ENCODE results near the gene CATSPER3. TPM values are rescaled to one million over a fixed set of nuclear protein-coding genes. Genes with fewer than 3 reads are reported as not detected.
"Not testable (repeated sequence)": the region's sequence is repeated elsewhere in the genome, so short reads cannot be mapped to it uniquely, and the experiment has no call there.

Gene CATSPER3
- total RNA-seq, 1 donor from 2014 or later, result 0.22 TPM

DNA sequence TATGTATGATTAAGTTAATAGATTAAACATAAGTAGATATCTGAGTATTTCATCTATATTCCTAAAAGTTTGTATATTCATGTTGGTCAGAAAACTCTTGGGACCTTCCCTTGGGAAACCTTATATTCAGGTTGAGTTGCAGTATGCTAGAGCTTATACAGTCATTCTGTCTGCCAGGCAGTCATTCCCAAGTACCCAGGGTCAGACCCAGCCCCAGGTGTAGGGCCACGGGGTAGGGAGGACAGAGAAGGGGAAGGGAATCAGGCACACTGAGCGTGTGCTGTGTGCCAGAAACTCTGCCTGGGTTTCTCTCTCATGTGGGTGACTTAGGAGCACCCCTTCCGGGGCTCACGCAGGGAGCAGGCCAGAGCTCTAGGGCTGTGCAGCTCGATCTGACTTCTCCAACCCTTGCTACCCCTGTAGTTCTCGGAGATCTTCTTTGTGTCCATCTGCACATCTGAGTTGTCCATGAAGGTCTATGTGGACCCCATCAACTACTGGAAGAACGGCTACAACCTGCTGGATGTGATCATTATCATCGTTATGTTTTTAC is 28.2 kb downstream of the CATSPER3 start:
- no peaks in the 10 kb centered on the region for H3K36me3 Mint-ChIP-seq
- H3K4me1 Mint-ChIP-seq (ENCODE audit: unreplicated experiment), result no peaks in the 10 kb centered on the region
- TF ChIP-seq, protein P1, sequence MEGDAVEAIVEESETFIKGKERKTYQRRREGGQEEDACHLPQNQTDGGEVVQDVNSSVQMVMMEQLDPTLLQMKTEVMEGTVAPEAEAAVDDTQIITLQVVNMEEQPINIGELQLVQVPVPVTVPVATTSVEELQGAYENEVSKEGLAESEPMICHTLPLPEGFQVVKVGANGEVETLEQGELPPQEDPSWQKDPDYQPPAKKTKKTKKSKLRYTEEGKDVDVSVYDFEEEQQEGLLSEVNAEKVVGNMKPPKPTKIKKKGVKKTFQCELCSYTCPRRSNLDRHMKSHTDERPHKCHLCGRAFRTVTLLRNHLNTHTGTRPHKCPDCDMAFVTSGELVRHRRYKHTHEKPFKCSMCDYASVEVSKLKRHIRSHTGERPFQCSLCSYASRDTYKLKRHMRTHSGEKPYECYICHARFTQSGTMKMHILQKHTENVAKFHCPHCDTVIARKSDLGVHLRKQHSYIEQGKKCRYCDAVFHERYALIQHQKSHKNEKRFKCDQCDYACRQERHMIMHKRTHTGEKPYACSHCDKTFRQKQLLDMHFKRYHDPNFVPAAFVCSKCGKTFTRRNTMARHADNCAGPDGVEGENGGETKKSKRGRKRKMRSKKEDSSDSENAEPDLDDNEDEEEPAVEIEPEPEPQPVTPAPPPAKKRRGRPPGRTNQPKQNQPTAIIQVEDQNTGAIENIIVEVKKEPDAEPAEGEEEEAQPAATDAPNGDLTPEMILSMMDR (conservative IDR thresholded peaks at IDR 0.05), result no peak
- peaks cover 25% of the 10 kb centered on the region for H3K27me3 Mint-ChIP-seq
- no peak overlapping the region for H3K27ac Mint-ChIP-seq
- no peak overlapping the region for H3K4me3 Mint-ChIP-seq
- DNase-seq (ENCODE audit: extremely low spot score, unreplicated experiment), result no peak
- no peaks in the 10 kb centered on the region for H3K9me3 Mint-ChIP-seq

DNA sequence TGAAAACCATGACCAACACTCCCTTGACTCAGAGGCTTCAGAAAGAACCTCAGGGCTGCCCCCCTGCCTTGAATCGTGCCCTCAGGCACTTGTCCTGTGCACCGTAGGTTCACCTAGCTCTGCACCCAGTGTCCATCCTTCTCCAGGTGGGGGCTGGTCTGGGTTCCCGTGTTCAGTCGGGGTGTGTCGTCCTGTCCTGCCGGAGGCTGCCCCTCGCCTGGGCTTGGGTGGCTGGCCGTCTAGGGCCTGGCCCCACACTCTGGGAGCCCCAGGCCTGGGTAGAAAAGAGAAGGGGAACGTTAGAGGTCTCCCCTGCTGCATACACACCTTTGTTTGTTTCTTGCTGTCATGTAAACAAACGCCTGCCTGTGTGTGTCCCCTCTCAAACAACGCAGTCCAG is 29.3 kb downstream of the CATSPER3 start:
- Mint-ChIP-seq H3K4me3 (no peak overlapping the region), H3K27ac (no peak overlapping the region), H3K36me3 (no peaks in the 10 kb centered on the region), H3K4me1 (ENCODE audit: unreplicated experiment) (no peaks in the 10 kb centered on the region), H3K27me3 (peaks cover 30% of the 10 kb centered on the region), H3K9me3 (no peaks in the 10 kb centered on the region)
- no peak for DNase-seq (ENCODE audit: extremely low spot score, unreplicated experiment)
- TF ChIP-seq, protein P1 (conservative IDR thresholded peaks at IDR 0.05), result no peak

DNA sequence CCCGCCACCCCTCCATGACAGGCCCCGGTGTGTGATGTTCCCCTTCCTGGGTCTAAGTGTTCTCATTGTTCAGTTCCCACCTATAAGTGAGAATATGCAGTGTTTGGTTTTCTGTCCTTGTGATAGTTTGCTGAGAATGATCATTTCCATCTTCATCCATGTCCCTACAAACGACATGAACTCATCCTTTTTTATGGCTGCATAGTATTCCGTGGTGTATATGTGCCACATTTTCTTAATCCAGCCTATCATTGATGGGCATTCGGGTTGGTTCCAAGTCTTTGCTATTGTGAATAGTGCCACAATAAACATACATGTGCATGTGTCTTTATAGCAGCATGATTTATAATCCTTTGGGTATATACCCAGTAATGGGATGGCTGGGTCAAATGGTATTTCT is 30.4 kb downstream of the CATSPER3 start:
- not testable (repeated sequence) for DNase-seq (ENCODE audit: extremely low spot score, unreplicated experiment); H3K27ac Mint-ChIP-seq; H3K9me3 Mint-ChIP-seq; H3K4me1 Mint-ChIP-seq (ENCODE audit: unreplicated experiment); H3K4me3 Mint-ChIP-seq; H3K36me3 Mint-ChIP-seq
- H3K27me3 Mint-ChIP-seq, result peaks cover 35% of the 10 kb centered on the region

DNA sequence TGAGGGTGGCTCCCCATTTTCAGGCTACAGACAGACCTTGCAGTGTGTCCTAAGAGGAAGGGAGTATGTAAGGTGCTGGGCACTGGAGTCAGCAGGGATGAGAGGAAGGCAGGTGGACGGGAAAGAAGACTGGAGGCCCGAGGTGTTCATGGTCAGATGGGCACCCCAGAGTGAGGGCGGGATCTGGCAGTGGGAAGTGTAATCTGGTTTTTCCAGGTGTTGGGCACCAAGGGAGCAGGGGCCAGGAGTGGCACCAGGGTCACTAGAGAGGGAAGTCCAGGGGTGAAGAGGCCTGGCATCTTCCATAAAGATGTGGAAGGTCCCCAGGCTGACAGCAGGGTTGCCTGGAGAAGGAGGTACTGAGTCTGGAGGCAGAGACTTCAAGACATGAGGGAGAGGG is 36.7 kb downstream of the CATSPER3 start:
- Mint-ChIP-seq H3K9me3 (no peaks in the 10 kb centered on the region), H3K27ac (no peak overlapping the region), H3K4me3 (no peak overlapping the region), H3K36me3 (no peaks in the 10 kb centered on the region), H3K4me1 (ENCODE audit: unreplicated experiment) (no peaks in the 10 kb centered on the region), H3K27me3 (peaks cover 29% of the 10 kb centered on the region)
- TF ChIP-seq, protein P1 (conservative IDR thresholded peaks at IDR 0.05), result no peak
- DNase-seq (ENCODE audit: extremely low spot score, unreplicated experiment), result no peak

DNA sequence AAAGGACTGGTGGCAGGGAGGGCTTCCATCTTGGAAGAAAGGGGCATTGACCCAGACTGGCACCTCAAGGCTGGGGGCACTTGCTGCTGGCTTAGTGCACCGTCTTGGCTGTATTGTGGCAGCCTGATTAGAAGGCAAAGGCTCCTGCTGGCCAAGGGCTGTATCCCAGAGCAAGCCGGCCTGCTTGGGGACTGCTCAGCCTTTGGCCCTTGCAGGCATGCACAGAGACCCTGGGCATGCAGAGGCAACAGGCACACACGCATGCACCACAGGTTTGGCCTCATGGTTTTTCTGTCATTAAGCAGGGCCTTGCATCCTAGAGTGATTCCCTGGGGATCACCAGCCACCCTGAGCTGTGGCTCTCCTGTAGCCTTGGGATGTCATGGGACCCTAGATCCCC is 37.4 kb downstream of the CATSPER3 start:
- Mint-ChIP-seq H3K4me3 (no peak overlapping the region), H3K4me1 (ENCODE audit: unreplicated experiment) (no peaks in the 10 kb centered on the region), H3K27me3 (peaks cover 25% of the 10 kb centered on the region), H3K27ac (no peak overlapping the region), H3K9me3 (no peaks in the 10 kb centered on the region), H3K36me3 (no peaks in the 10 kb centered on the region)
- TF ChIP-seq, protein P1 (conservative IDR thresholded peaks at IDR 0.05), result no peak
- DNase-seq (ENCODE audit: extremely low spot score, unreplicated experiment), result no peak

DNA sequence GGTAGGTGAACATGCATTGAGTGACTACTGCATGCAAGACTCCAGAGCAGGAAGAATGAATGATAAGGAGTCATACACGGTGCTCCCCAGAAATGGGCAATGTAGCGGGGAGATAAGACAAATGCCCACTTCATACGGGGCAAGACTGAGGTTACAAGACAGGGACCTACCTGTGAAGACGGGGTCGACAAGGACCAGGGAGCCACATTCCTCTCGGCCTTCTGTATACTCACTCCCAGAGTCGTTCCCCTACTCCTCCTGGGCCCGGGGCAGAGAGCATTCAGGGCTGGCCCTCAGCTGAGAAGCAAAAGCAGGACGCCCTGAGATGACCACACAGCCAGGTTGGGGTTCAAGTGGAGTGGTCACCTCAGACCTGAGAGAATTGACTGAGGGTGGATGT is 39.6 kb downstream of the CATSPER3 start:
- H3K9me3 Mint-ChIP-seq, result no peaks in the 10 kb centered on the region
- TF ChIP-seq, protein P1 (conservative IDR thresholded peaks at IDR 0.05), result no peak
- H3K27ac Mint-ChIP-seq, result no peak overlapping the region
- H3K4me1 Mint-ChIP-seq (ENCODE audit: unreplicated experiment), result no peaks in the 10 kb centered on the region
- no peaks in the 10 kb centered on the region for H3K36me3 Mint-ChIP-seq
- DNase-seq (ENCODE audit: extremely low spot score, unreplicated experiment), result no peak
- peaks cover 12% of the 10 kb centered on the region for H3K27me3 Mint-ChIP-seq
- H3K4me3 Mint-ChIP-seq, result no peak overlapping the region
